ENCODE measurements around the gene KCNN3.

Gene KCNN3

GRCh38 chr1:154871374-154871773, 1.3 kb upstream of the KCNN3 start:
- H3K9me3 ChIP-seq (ENCODE audit: control insufficient read depth, insufficient read depth, low read length): no peaks in the 10 kb centered on the region

GRCh38 chr1:154870734-154871133, 653 bp upstream of the KCNN3 start:
- Histone ChIP-seq H3K4me1 (ENCODE audit: insufficient read depth, low read length) (peaks cover 19% of the 10 kb centered on the region; the same call in 1 of the 2 replicates), H3K9me3 (ENCODE audit: control insufficient read depth, insufficient read depth, low read length) (no peaks in the 10 kb centered on the region), H3K9ac (ENCODE audit: low read depth, low read length) (0 out of 2 replicates have a peak overlapping the region, but pooled peaks have one; percentile 1), H3K36me3 (ENCODE audit: insufficient read depth, low read length) (no peaks in the 10 kb centered on the region)

More at GRCh38 chr1:154871374-154871773, 1.3 kb upstream of the KCNN3 start:
- Histone ChIP-seq H3K4me1 (ENCODE audit: insufficient read depth, low read length) (peaks cover 19% of the 10 kb centered on the region; the same call in 1 of the 2 replicates), H3K36me3 (ENCODE audit: insufficient read depth, low read length) (no peaks in the 10 kb centered on the region), H3K9ac (ENCODE audit: low read depth, low read length) (no peak overlapping the region)

- no peaks in the 10 kb centered on the region for H3K9me3 ChIP-seq (ENCODE audit: control insufficient read depth, insufficient read depth, low read length)
- peak overlapping the region; percentile 31; the same call in 1 of the 2 replicates for H3K9ac ChIP-seq (ENCODE audit: low read depth, low read length)
- H3K4me1 ChIP-seq (ENCODE audit: insufficient read depth, low read length): peaks cover 19% of the 10 kb centered on the region; the same call in 1 of the 2 replicates
- no peaks in the 10 kb centered on the region for H3K36me3 ChIP-seq (ENCODE audit: insufficient read depth, low read length)
Measured at GRCh38 chr1:154869351-154870114, 548 bp downstream of the KCNN3 start.

- peaks cover 23% of the 10 kb centered on the region; the same call in 1 of the 2 replicates for H3K4me1 ChIP-seq (ENCODE audit: insufficient read depth, low read length)
- H3K36me3 ChIP-seq (ENCODE audit: insufficient read depth, low read length): no peaks in the 10 kb centered on the region
- no peaks in the 10 kb centered on the region for H3K9me3 ChIP-seq (ENCODE audit: control insufficient read depth, insufficient read depth, low read length)
- peak overlapping the region; percentile 24; the same call in 1 of the 2 replicates for H3K9ac ChIP-seq (ENCODE audit: low read depth, low read length)
Measured at GRCh38 chr1:154867841-154868605, 2.1 kb downstream of the KCNN3 start.

- Histone ChIP-seq H3K9ac (ENCODE audit: low read depth, low read length) (peak overlapping the region; percentile 6; the same call in 1 of the 2 replicates), H3K36me3 (ENCODE audit: insufficient read depth, low read length) (no peaks in the 10 kb centered on the region), H3K9me3 (ENCODE audit: control insufficient read depth, insufficient read depth, low read length) (no peaks in the 10 kb centered on the region), H3K4me1 (ENCODE audit: insufficient read depth, low read length) (peaks cover 29% of the 10 kb centered on the region; the same call in 1 of the 2 replicates)
Measured at GRCh38 chr1:154867064-154867825, 2.8 kb downstream of the KCNN3 start.

- H3K9me3 ChIP-seq (ENCODE audit: control insufficient read depth, insufficient read depth, low read length): no peaks in the 10 kb centered on the region
- no peaks in the 10 kb centered on the region for H3K36me3 ChIP-seq (ENCODE audit: insufficient read depth, low read length)
- H3K4me1 ChIP-seq (ENCODE audit: insufficient read depth, low read length): peaks cover 27% of the 10 kb centered on the region; the same call in 1 of the 2 replicates
- H3K9ac ChIP-seq (ENCODE audit: low read depth, low read length): peak overlapping the region; percentile 6; the same call in 1 of the 2 replicates
Measured at GRCh38 chr1:154866257-154867063, 3.6 kb downstream of the KCNN3 start.

- H3K4me1 ChIP-seq (ENCODE audit: insufficient read depth, low read length): peaks cover 22% of the 10 kb centered on the region; the same call in 1 of the 2 replicates
- no peaks in the 10 kb centered on the region for H3K9me3 ChIP-seq (ENCODE audit: control insufficient read depth, insufficient read depth, low read length)
- no peak overlapping the region for H3K9ac ChIP-seq (ENCODE audit: low read depth, low read length)
- H3K36me3 ChIP-seq (ENCODE audit: insufficient read depth, low read length): no peaks in the 10 kb centered on the region
Measured at GRCh38 chr1:154865442-154866256, 4.4 kb downstream of the KCNN3 start.

- Histone ChIP-seq H3K9me3 (ENCODE audit: control insufficient read depth, insufficient read depth, low read length) (no peaks in the 10 kb centered on the region), H3K9ac (ENCODE audit: low read depth, low read length) (no peak overlapping the region), H3K36me3 (ENCODE audit: insufficient read depth, low read length) (no peaks in the 10 kb centered on the region), H3K4me1 (ENCODE audit: insufficient read depth, low read length) (peaks cover 32% of the 10 kb centered on the region; the same call in 1 of the 2 replicates)
Measured at GRCh38 chr1:154864189-154864975, 5.7 kb downstream of the KCNN3 start.

- Histone ChIP-seq H3K9me3 (ENCODE audit: control insufficient read depth, insufficient read depth, low read length) (no peaks in the 10 kb centered on the region), H3K9ac (ENCODE audit: low read depth, low read length) (no peak overlapping the region), H3K4me1 (ENCODE audit: insufficient read depth, low read length) (peaks cover 32% of the 10 kb centered on the region; the same call in 1 of the 2 replicates), H3K36me3 (ENCODE audit: insufficient read depth, low read length) (no peaks in the 10 kb centered on the region)
Measured at GRCh38 chr1:154863315-154864174, 6.5 kb downstream of the KCNN3 start.

- H3K36me3 ChIP-seq (ENCODE audit: insufficient read depth, low read length): no peaks in the 10 kb centered on the region
- H3K9ac ChIP-seq (ENCODE audit: low read depth, low read length): no peak overlapping the region
- no peaks in the 10 kb centered on the region for H3K9me3 ChIP-seq (ENCODE audit: control insufficient read depth, insufficient read depth, low read length)
- peaks cover 27% of the 10 kb centered on the region; the same call in 1 of the 2 replicates for H3K4me1 ChIP-seq (ENCODE audit: insufficient read depth, low read length)
Measured at GRCh38 chr1:154862907-154863306, 7.2 kb downstream of the KCNN3 start.

- Histone ChIP-seq H3K4me1 (ENCODE audit: insufficient read depth, low read length) (peaks cover 20% of the 10 kb centered on the region; the same call in 1 of the 2 replicates), H3K36me3 (ENCODE audit: insufficient read depth, low read length) (no peaks in the 10 kb centered on the region), H3K9me3 (ENCODE audit: control insufficient read depth, insufficient read depth, low read length) (no peaks in the 10 kb centered on the region), H3K9ac (ENCODE audit: low read depth, low read length) (no peak overlapping the region)
Measured at GRCh38 chr1:154861607-154862094, 8.4 kb downstream of the KCNN3 start.

All from ES-I3 (cell line).